H1 (cell line): ENCODE data around the gene NCSTN. TPM values are rescaled to one million over a fixed set of nuclear protein-coding genes. Genes with fewer than 3 reads are reported as not detected.
A peak's percentile ranks its signal among the peaks of the same experiment; 100 is the strongest.

Experiments
- CTCF ChIA-PET: fragments of 300-600 bp; sonication (Branson Sonifier 250); formaldehyde crosslinking; loops from one replicate; lab custom pipeline; 2021; ENCODE audit not compliant: partially characterized antibody; lab: Charles Lee
- POLR2A ChIA-PET: fragments of 300-600 bp; sonication (Branson Sonifier 250); formaldehyde crosslinking; loops from one replicate; lab custom pipeline; 2021; ENCODE audit warnings: inconsistent platforms; ENCODE audit not compliant: partially characterized antibody; lab: Charles Lee
- DNase-seq, 2 experiments: peaks; one replicate each; pipeline versions ENCODE4 v3.0.0 to v3.0.0-alpha.2; 2010 to 2022; ENCODE audit warnings: low spot score in 2 of 2, low read depth in 1 of 2, mixed read lengths in 1 of 2
- FAIRE-seq: peaks from 2 replicates; lab custom pipeline; 2011; peaks lifted over from hg19 to GRCh38; lab: Jason Lieb, UNC
- H2AFZ ChIP-seq: 2 replicates; pipeline ENCODE4 v1.8.1; 2012; ENCODE audit warnings: low read length, inconsistent platforms
- H2AK5ac ChIP-seq: 2 replicates; pipeline ENCODE4 v1.6.1; 2013; ENCODE audit warnings: low read depth, low read length
- H2BK120ac ChIP-seq: replicated peaks from 2 replicates; pipeline ENCODE3; 2013; ENCODE audit warnings: low read depth, low read length, inconsistent platforms
- H2BK12ac ChIP-seq: 2 replicates; pipeline ENCODE4 v1.6.1; 2013; ENCODE audit warnings: low read depth, low read length
- H2BK15ac ChIP-seq: 2 replicates; pipeline ENCODE4 v1.6.1; 2013; ENCODE audit warnings: low read length
- H2BK20ac ChIP-seq: 2 replicates; pipeline ENCODE4 v1.6.1; 2013; ENCODE audit warnings: low read length
- H2BK5ac ChIP-seq: 2 replicates; pipeline ENCODE4 v1.6.1; 2013; ENCODE audit warnings: low read depth, low read length
- H3K14ac ChIP-seq: 2 replicates; pipeline ENCODE4 v1.6.1; 2013; ENCODE audit warnings: inconsistent platforms; ENCODE audit not compliant: insufficient read length
- H3K18ac ChIP-seq: 2 replicates; pipeline ENCODE4 v1.6.1; 2013; ENCODE audit warnings: low read length; ENCODE audit errors: extremely low read depth
- H3K23ac ChIP-seq: 2 replicates; pipeline ENCODE4 v1.6.1; 2013; ENCODE audit warnings: inconsistent platforms; ENCODE audit not compliant: insufficient read length
- H3K23me2 ChIP-seq: 2 replicates; pipeline ENCODE4 v1.6.1; 2013; ENCODE audit warnings: low read depth, low read length
- H3K27ac ChIP-seq: 2 replicates; pipeline ENCODE4 v1.6.1; 2011; ENCODE audit warnings: low read depth, low read length, inconsistent platforms
- H3K27me3 ChIP-seq, 4 experiments: replicated peaks in 1 of 4; 1 replicate in 1 of 4; 2 replicates in 3 of 4; pipeline versions ENCODE4 v1.6.1 to v1.8.1; 2011 to 2013; ENCODE audit warnings: low read length in 3 of 4, mild to moderate bottlenecking in 3 of 4, inconsistent platforms in 2 of 4, mixed read lengths in 2 of 4, moderate library complexity in 1 of 4; ENCODE audit not compliant: control insufficient read depth in 3 of 4, insufficient read depth in 3 of 4; ENCODE audit errors: extremely low read depth in 1 of 4
- H3K36me3 ChIP-seq, 4 experiments: 2 replicates each; pipeline versions ENCODE4 v1.6.1 to v1.8.1; 2011 to 2013; ENCODE audit warnings: mild to moderate bottlenecking in 4 of 4, low read length in 3 of 4, moderate library complexity in 2 of 4, control low read depth in 1 of 4, inconsistent platforms in 1 of 4; ENCODE audit not compliant: insufficient read depth in 4 of 4, control insufficient read depth in 2 of 4
- H3K4ac ChIP-seq: replicated peaks from 2 replicates; pipeline ENCODE3; 2013; ENCODE audit warnings: low read length, low read depth, mixed read lengths, inconsistent platforms; ENCODE audit not compliant: insufficient read length
- H3K4me1 ChIP-seq, 4 experiments: replicated peaks in 1 of 4; 1 replicate in 1 of 4; 2 replicates in 3 of 4; pipeline versions ENCODE4 v1.6.1 to v1.8.1; 2011 to 2013; ENCODE audit warnings: low read length in 3 of 4, inconsistent platforms in 2 of 4, mixed read lengths in 1 of 4; ENCODE audit not compliant: insufficient read depth in 4 of 4, control insufficient read depth in 3 of 4
- H3K4me2 ChIP-seq, 2 experiments: 2 replicates each; pipeline versions ENCODE4 v1.6.1 to v1.8.1; 2011 to 2013; ENCODE audit warnings: low read depth in 2 of 2, low read length in 2 of 2, control low read depth in 1 of 2, inconsistent platforms in 1 of 2, mild to moderate bottlenecking in 1 of 2; ENCODE audit not compliant: insufficient read depth in 1 of 2
- H3K4me3 ChIP-seq, 4 experiments: fragments of 200-600, 300-600 bp in 1 of 4; sonication (generic), shearing (Covaris generic), sonication (Bioruptor Twin) in 1 of 4; 2 replicates each; pipeline versions ENCODE4 v1.5.1 to v1.8.1; 2011 to 2016; ENCODE audit warnings: low read length in 4 of 4, low read depth in 3 of 4, control low read depth in 2 of 4, inconsistent platforms in 2 of 4, mild to moderate bottlenecking in 2 of 4, mixed read lengths in 1 of 4, moderate library complexity in 1 of 4; ENCODE audit not compliant: insufficient read depth in 2 of 4; ENCODE audit errors: extremely low read depth in 1 of 4
- H3K56ac ChIP-seq: replicated peaks from 2 replicates; pipeline ENCODE3; 2013; ENCODE audit warnings: low read depth, mild to moderate bottlenecking, mixed read lengths, low read length, inconsistent platforms; ENCODE audit not compliant: insufficient read length
- H3K79me1 ChIP-seq: 2 replicates; pipeline ENCODE4 v1.6.1; 2013; ENCODE audit warnings: low read depth, low read length, control low read depth
- H3K79me2 ChIP-seq, 2 experiments: 2 replicates each; pipeline versions ENCODE4 v1.6.1 to v1.8.1; 2012 to 2013; ENCODE audit warnings: low read length in 2 of 2, mild to moderate bottlenecking in 2 of 2, inconsistent platforms in 1 of 2; ENCODE audit not compliant: insufficient read depth in 2 of 2, control insufficient read depth in 1 of 2
- H3K9ac ChIP-seq, 4 experiments: replicated peaks in 1 of 4; 1 replicate in 1 of 4; 2 replicates in 3 of 4; pipeline versions ENCODE4 v1.6.1 to v1.8.1; 2011 to 2013; ENCODE audit warnings: low read depth in 3 of 4, low read length in 3 of 4, control low read depth in 2 of 4, mild to moderate bottlenecking in 2 of 4, moderate library complexity in 2 of 4, inconsistent platforms in 1 of 4; ENCODE audit errors: extremely low read depth in 1 of 4
- H3K9me3 ChIP-seq, 2 experiments: 2 replicates each; pipeline versions ENCODE4 v1.6.1 to v1.8.1; 2012 to 2013; ENCODE audit warnings: mild to moderate bottlenecking in 2 of 2, moderate library complexity in 2 of 2, control low read depth in 1 of 2, inconsistent platforms in 1 of 2, low read depth in 1 of 2, low read length in 1 of 2, mixed read lengths in 1 of 2; ENCODE audit not compliant: insufficient read depth in 2 of 2
- H4K20me1 ChIP-seq, 2 experiments: replicated peaks in 1 of 2; 2 replicates each; pipeline versions ENCODE3 to v1.8.1; 2011 to 2013; ENCODE audit warnings: inconsistent platforms in 2 of 2, low read length in 2 of 2, mild to moderate bottlenecking in 1 of 2; ENCODE audit not compliant: insufficient read depth in 2 of 2, control insufficient read depth in 1 of 2
- H4K5ac ChIP-seq: 2 replicates; pipeline ENCODE4 v1.6.1; 2013; ENCODE audit warnings: low read length, low read depth, mixed read lengths, inconsistent platforms; ENCODE audit not compliant: insufficient read length
- H4K8ac ChIP-seq: 2 replicates; pipeline ENCODE4 v1.8.0; 2013; ENCODE audit warnings: mild to moderate bottlenecking, moderate library complexity, low read length, inconsistent platforms; ENCODE audit not compliant: insufficient read depth; ENCODE audit errors: extremely low read depth
- H4K91ac ChIP-seq: replicated peaks from 2 replicates; pipeline ENCODE3; 2013; ENCODE audit warnings: low read length, mixed read lengths, inconsistent platforms; ENCODE audit not compliant: insufficient read length
- CBX8 ChIP-seq: fragments of 300-800, 300-1000 bp; sonication (generic); IDR thresholded peaks from 2 replicates; pipeline ENCODE4 v1.7.1; 2016; ENCODE audit warnings: low read depth, low read length, borderline replicate concordance
- EGR1 ChIP-seq: IDR thresholded peaks from 2 replicates; pipeline ENCODE4 v1.6.1; 2011; ENCODE audit warnings: low read depth, low read length, borderline replicate concordance
- KDM1A ChIP-seq: fragments of 200-600, 300-600 bp; sonication (generic); IDR thresholded peaks from 2 replicates; pipeline ENCODE4 v1.7.1; 2016; ENCODE audit warnings: mild to moderate bottlenecking, low read length, borderline replicate concordance
- MAFK ChIP-seq: IDR thresholded peaks from 2 replicates; pipeline ENCODE4 v1.6.1; 2012; ENCODE audit warnings: low read depth, mild to moderate bottlenecking, improper control_type of control experiment, low read length
- TAF7 ChIP-seq: optimal IDR thresholded peaks from 2 replicates; pipeline ENCODE3; 2011; ENCODE audit warnings: low read depth, mild to moderate bottlenecking, inconsistent platforms, low read length, moderate library complexity, borderline replicate concordance
- WGBS, 2 experiments: shearing (Covaris generic) in 1 of 2; methylation state at CpG; one replicate each; pipeline versions ENCODE4 v1.1.6 to v1.1.7; 2013 to 2015; ENCODE audit warnings: low lambda C conversion rate in 2 of 2, mixed read lengths in 2 of 2, inconsistent platforms in 1 of 2, low coverage in 1 of 2, missing lambda C conversion rate in 1 of 2; ENCODE audit not compliant: insufficient replicate concordance in 2 of 2, insufficient coverage in 1 of 2, insufficient read length in 1 of 2; ENCODE audit errors: extremely low coverage in 1 of 2, missing lambda C conversion rate in 1 of 2; 5-methylcytosine and 5-hydroxymethylcytosine counted together
- long read RNA-seq, 2 experiments: library from RNA in 1 of 2; library from capped mRNA in 1 of 2; stranded (forward); transcript quantifications; one replicate each; pipeline ENCODE4 v2.0.0, GENCODE V29; 2021; ENCODE audit warnings: inconsistent platforms in 1 of 2
- polyA minus RNA-seq, 3 experiments: library from RNA; depleted of rRNA, polyadenylated mRNA; stranded (reverse); fragments of >200 nt; gene quantifications; 1 replicate in 2 of 3; 2 replicates in 1 of 3; pipeline ENCODE4 v1.2.3, GENCODE V29; 2011
- polyA plus RNA-seq, 7 experiments: library from polyadenylated mRNA; depleted of rRNA in 3 of 7; stranded (reverse) in 5 of 7; unstranded in 2 of 7; fragments of >200 nt in 5 of 7; fragments of 200-250 nt in 2 of 7; gene quantifications; 1 replicate in 5 of 7; 2 replicates in 1 of 7; 4 replicates in 1 of 7; pipeline versions ENCODE4 v1.2.1 to v1.2.3, GENCODE V29; 2011 to 2013; ENCODE audit warnings: missing spikeins in 2 of 7, mixed read lengths in 2 of 7
- total RNA-seq: library from RNA; stranded (reverse); fragmentation: NEBNext Ultra II Directional; extraction: Animal tissue kit (Norgen Biotek cat#: 25700); gene quantifications from 2 replicates; pipeline ENCODE4 v1.2.1, GENCODE V29; 2021
- TF ChIP-seq, protein P1 (sequence below): IDR thresholded peaks from 2 replicates; pipeline ENCODE4 v1.6.1; 2012; ENCODE audit warnings: inconsistent platforms

NCSTN gene
- total RNA-seq (64.7 and 70.1 TPM in 2 replicates), polyA plus RNA-seq (2011; rRNA removed) (115 and 125 TPM in 2 replicates), polyA minus RNA-seq (2011; rRNA and poly(A)+ RNA removed) (118 and 137 TPM in 2 replicates)
- 102 TPM for polyA plus RNA-seq (2011; cell fraction: cytosol; rRNA removed)
- polyA plus RNA-seq (2011; cell fraction: nucleus; rRNA removed), result 156 TPM
- 65.3 to 79.1 TPM (median 68.2 TPM) in 4 replicates for polyA plus RNA-seq (2012, experiment 1 of 2)
- polyA plus RNA-seq (2012, experiment 2 of 2), result 47.5 TPM
- polyA plus RNA-seq (2013, experiment 1 of 2), result 139 TPM
- 132 TPM for polyA plus RNA-seq (2013, experiment 2 of 2)
- polyA minus RNA-seq (2011; cell fraction: cytosol; rRNA and poly(A)+ RNA removed), result 34.7 TPM
- polyA minus RNA-seq (2011; cell fraction: nucleus; rRNA and poly(A)+ RNA removed), result 66.9 TPM
- long read RNA-seq, experiment 1, transcript NCSTN-201 (17 exons, 2,936 nt), result major isoform, 15 of 51 reads
- long read RNA-seq, experiment 1, partial matches to known transcripts, result 26 of 51 reads
- long read RNA-seq, experiment 1, other reads (novel, unspliced or antisense), result 6 of 51 reads
- long read RNA-seq, experiment 2, transcript NCSTN-201 (17 exons, 2,936 nt), result major isoform, 16 of 30 reads
- long read RNA-seq, experiment 2, partial matches to known transcripts, result 8 of 30 reads
- long read RNA-seq, experiment 2, other reads (novel, unspliced or antisense), result 6 of 30 reads

DNA sequence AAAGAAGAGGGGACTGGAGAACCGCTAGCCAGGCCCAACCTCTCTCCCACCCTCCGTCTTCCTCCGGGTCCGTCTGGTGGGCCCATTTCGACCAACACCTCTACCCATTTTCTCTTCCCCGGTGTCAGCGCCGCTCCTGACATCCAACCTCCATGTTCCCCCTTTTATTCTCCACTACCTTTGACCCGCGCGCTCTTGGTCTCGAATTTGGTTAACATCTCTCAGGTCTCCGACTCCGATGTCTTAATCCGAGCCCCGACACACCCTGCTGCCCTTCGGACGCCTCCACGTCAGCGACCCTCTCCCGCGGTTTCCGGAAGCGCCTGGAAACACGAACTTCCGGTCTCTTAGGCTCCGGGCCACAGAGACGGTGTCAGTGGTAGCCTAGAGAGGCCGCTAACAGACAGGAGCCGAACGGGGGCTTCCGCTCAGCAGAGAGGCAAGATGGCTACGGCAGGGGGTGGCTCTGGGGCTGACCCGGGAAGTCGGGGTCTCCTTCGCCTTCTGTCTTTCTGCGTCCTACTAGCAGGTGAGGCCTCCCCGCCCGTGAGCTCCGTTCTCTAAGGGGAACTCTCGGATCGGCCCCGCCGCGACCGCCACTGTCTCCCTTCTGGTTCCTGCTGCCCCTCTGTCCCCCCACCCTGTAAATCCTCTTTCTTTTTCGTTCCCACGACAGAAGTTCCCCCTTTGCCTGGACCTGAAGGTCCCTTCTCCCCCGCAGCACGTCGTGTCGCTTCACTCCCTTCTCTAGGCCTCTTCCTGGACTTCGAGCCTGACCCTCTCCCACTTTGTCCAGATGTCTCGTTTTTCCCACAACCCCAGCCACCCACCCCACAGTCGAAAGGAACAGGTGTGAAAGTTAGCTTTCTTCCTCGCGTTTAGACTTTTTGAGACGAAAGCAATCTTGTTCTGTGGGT lies at the start of gene NCSTN, which contains the start of gene COPA:
Gene NCSTN (plus strand): TSS at position 431 of the 917 bp plus-strand sequence. CDS start 14 bp downstream, at position 445.
Gene COPA (minus strand): TSS at position 298 of the 917 bp plus-strand sequence. CDS start 80 bp downstream, at position 218.
- peak within 1 kb of the TSS; percentile 72; the same call in 1 of the 2 replicates for H2AFZ ChIP-seq
- peak; percentile 71 to 90 for DNase-seq
- WGBS, 2 experiments, result 2% methylated on average over 56 of the region's 58 CpGs; no CpG with 5 or more reads in 1 of the 2 experiments
- TF ChIP-seq KDM1A (no peak), TAF7 (peak; percentile 53), CBX8 (no peak), EGR1 (0 out of 2 replicates have a peak, but pooled peaks have one; percentile 35), MAFK (no peak)
- TF ChIP-seq, protein P1, sequence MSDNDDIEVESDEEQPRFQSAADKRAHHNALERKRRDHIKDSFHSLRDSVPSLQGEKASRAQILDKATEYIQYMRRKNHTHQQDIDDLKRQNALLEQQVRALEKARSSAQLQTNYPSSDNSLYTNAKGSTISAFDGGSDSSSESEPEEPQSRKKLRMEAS, result no peak

More for the DNA sequence above, at the start of gene NCSTN, which contains the start of gene COPA:
- no peaks in the 10 kb centered on the region for H3K27me3 ChIP-seq
- ChIA-PET POLR2A (interaction anchor here (0.7 to 2.2 kb wide), 8 partner anchors 8 to 115 kb away, joined by 3 to 12 read pairs (median 4); partner anchors contain the start of gene PEX19), CTCF (interaction anchor here (0.8 to 26.0 kb wide), 5 partner anchors 12 to 275 kb away, joined by 3 to 683 read pairs (median 4); no protein-coding TSS in a partner anchor)
- no peak within 1 kb of the TSS for H2BK20ac ChIP-seq
- peak within 1 kb of the TSS; percentile 90 for H3K4ac ChIP-seq
- peak within 1 kb of the TSS; percentile 28 for H3K18ac ChIP-seq
- no peaks in the 10 kb centered on the region; the same call in 1 of the 2 replicates for H3K23me2 ChIP-seq
- H2BK5ac ChIP-seq, result peak within 1 kb of the TSS; percentile 84
- H2BK120ac ChIP-seq, result peak within 1 kb of the TSS; percentile 89
- peak within 1 kb of the TSS; percentile 52 for H4K91ac ChIP-seq
- peak within 1 kb of the TSS; percentile 69; the same call in 1 of the 2 replicates for H2BK12ac ChIP-seq
- H3K36me3 ChIP-seq, result peaks cover 11 to 26% (median 23%) of the 10 kb centered on the region in 4 experiments
- no peak within 1 kb of the TSS for H2AK5ac ChIP-seq
- no peak within 1 kb of the TSS for H3K14ac ChIP-seq
- H3K27ac ChIP-seq, result peak within 1 kb of the TSS; percentile 88
- H3K23ac ChIP-seq, result no peak within 1 kb of the TSS
- peak within 1 kb of the TSS; percentile 98; the same call in 1 of the 2 replicates for H4K8ac ChIP-seq
- H3K79me2 ChIP-seq, result peaks cover 18 to 58% of the 10 kb centered on the region in 2 experiments
- no peak for FAIRE-seq
- peak within 1 kb of the TSS; percentile 86 for H4K5ac ChIP-seq
- peak within 1 kb of the TSS; percentile 88 to 98 (median 94) for H3K4me3 ChIP-seq
- H4K20me1 ChIP-seq, result peaks cover 0 to 4% of the 10 kb centered on the region in 2 experiments
- no peaks in the 10 kb centered on the region; the same call in 1 of the 2 replicates for H3K79me1 ChIP-seq
- H3K9me3 ChIP-seq, result no peaks in the 10 kb centered on the region
- no peaks in the 10 kb centered on the region; a peak in 1 of 7 replicates for H3K4me1 ChIP-seq
- H3K9ac ChIP-seq, result peak within 1 kb of the TSS; percentile 82 to 92 (median 86)
- H3K56ac ChIP-seq, result peak within 1 kb of the TSS; percentile 62
- peak within 1 kb of the TSS; percentile 62 to 89 for H3K4me2 ChIP-seq
- no peak within 1 kb of the TSS for H2BK15ac ChIP-seq
